ENCODE results near the gene NUBPL.

- TF ChIP-seq CTCF (IDR thresholded peaks at IDR 0.05) (no peak), POLR2A (IDR thresholded peaks at IDR 0.05) (no peak), POLR2AphosphoS5 (IDR thresholded peaks at IDR 0.05) (no peak), EP300 (IDR thresholded peaks at IDR 0.05; ENCODE audit: low read depth) (no peak)
Observed at GRCh38 chr14:31677630-31678029, 116.4 kb downstream of the NUBPL start.
